ENCODE data around the gene CEP152. TPM values are rescaled to one million over a fixed set of nuclear protein-coding genes. Genes with fewer than 3 reads are reported as not detected.

CEP152 gene
- total RNA-seq, 4 donors from 2014 or later, result 2.7 to 10.1 (median 3.9) TPM

DNA sequence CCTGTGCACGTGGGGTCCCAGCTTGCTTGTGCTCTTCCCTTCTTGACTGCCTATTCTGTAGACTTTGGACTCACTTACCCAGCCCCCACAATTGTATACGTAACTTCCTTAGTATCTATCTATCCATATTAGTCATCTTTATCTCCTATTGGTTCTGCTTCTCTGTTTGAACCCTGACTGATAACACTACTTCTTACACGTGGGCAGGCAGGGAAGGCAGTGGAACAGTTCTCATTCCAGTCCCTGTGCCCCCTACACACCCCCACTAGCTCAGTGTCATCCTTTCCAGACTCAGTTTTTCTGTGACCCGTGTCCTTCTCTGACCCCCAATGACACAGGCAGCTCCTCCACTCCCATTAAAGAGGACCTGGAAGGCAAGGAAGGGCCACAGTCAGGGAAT, 91.2 kb downstream of the CEP152 start:
- H3K4me3 ChIP-seq, result no peak overlapping the region
- H3K27ac ChIP-seq (replicated peaks in 1 of 4), result no peak overlapping the region
- no peak for DNase-seq (ENCODE audit: extremely low spot score)
- no peaks in the 10 kb centered on the region for H3K27me3 ChIP-seq
- H3K4me1 ChIP-seq, result peaks cover 0 to 16% (median 8%) of the 10 kb centered on the region in 4 donors
- H3K36me3 ChIP-seq, result no peaks in the 10 kb centered on the region
- H3K9me3 ChIP-seq, result peaks cover 0 to 12% (median 2%) of the 10 kb centered on the region in 4 donors
- intact Hi-C loops (cut with DNase I), result no loop called here
- TF ChIP-seq POLR2A (IDR thresholded peaks at IDR 0.05; ENCODE audit: low read depth), result no peak
- TF ChIP-seq, protein P1, sequence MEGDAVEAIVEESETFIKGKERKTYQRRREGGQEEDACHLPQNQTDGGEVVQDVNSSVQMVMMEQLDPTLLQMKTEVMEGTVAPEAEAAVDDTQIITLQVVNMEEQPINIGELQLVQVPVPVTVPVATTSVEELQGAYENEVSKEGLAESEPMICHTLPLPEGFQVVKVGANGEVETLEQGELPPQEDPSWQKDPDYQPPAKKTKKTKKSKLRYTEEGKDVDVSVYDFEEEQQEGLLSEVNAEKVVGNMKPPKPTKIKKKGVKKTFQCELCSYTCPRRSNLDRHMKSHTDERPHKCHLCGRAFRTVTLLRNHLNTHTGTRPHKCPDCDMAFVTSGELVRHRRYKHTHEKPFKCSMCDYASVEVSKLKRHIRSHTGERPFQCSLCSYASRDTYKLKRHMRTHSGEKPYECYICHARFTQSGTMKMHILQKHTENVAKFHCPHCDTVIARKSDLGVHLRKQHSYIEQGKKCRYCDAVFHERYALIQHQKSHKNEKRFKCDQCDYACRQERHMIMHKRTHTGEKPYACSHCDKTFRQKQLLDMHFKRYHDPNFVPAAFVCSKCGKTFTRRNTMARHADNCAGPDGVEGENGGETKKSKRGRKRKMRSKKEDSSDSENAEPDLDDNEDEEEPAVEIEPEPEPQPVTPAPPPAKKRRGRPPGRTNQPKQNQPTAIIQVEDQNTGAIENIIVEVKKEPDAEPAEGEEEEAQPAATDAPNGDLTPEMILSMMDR (IDR thresholded peaks at IDR 0.05), result no peak
- 82% methylated on average over 4 of the region's 4 CpGs for WGBS

DNA sequence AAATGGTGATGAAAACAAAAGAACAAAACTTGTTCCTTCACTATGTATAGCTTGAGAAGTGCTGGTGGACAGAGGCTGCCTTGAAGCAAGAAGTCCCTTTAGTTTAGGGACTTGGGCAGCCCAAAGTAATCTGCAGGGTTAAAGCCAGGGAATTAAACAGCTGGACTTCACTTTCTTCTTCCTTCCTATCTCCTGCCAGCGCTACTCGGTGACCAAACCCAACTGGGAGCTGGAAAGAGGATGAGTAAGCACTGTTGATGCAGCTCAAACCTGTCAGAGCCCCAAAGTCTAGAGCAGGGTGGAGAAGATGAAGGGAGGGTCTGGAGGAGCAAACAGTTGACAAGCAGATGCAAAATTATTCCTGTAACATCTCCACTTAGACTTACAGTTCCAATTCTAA, 92.2 kb downstream of the CEP152 start:
- WGBS, result 69% methylated on average over 2 of the region's 2 CpGs
- H3K27me3 ChIP-seq, result no peaks in the 10 kb centered on the region
- no peak overlapping the region for H3K4me3 ChIP-seq
- H3K36me3 ChIP-seq, result no peaks in the 10 kb centered on the region
- H3K4me1 ChIP-seq, result peaks cover 0 to 16% (median 8%) of the 10 kb centered on the region in 4 donors
- DNase-seq (ENCODE audit: extremely low spot score), result no peak
- intact Hi-C loops (cut with DNase I), result no loop called here
- peaks cover 0 to 12% (median 2%) of the 10 kb centered on the region in 4 donors for H3K9me3 ChIP-seq
- TF ChIP-seq POLR2AphosphoS5 (IDR thresholded peaks at IDR 0.05) (no peak), POLR2A (IDR thresholded peaks at IDR 0.05; ENCODE audit: low read depth) (no peak), EP300 (IDR thresholded peaks at IDR 0.05) (no peak)
- TF ChIP-seq, protein P1 (IDR thresholded peaks at IDR 0.05), result no peak
- peak overlapping the region in 1 of 4 donors; percentile 27 for H3K27ac ChIP-seq (replicated peaks in 1 of 4)

DNA sequence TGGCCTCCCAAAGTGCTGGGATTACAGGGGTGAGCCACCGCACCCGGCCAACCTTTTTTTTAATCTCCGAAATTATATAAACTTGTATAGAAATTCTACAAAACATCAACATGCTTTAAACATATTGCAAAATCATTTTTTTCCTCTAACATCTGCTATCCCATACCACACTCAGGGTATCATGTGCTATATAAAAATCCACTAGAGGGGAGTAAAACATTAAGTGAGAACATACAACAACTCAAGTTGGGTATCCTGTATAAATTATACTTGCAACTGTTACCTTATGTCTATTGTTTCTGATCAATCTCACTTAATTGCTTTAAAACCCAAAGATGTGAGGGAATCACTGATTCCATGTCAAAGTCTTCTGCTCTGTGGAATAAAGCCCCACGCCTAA, 93.4 kb downstream of the CEP152 start:
- Histone ChIP-seq H3K9me3 (peaks cover 0 to 12% (median 2%) of the 10 kb centered on the region in 4 donors), H3K4me3 (no peak overlapping the region), H3K27ac (replicated peaks in 1 of 4) (no peak overlapping the region), H3K4me1 (peaks cover 0 to 16% (median 8%) of the 10 kb centered on the region in 4 donors), H3K27me3 (no peaks in the 10 kb centered on the region), H3K36me3 (no peaks in the 10 kb centered on the region)
- no peak for TF ChIP-seq POLR2A (IDR thresholded peaks at IDR 0.05; ENCODE audit: low read depth)
- TF ChIP-seq, protein P1 (IDR thresholded peaks at IDR 0.05), result peak in 2 of 3 experiments; percentile 15 to 23
- DNase-seq (ENCODE audit: extremely low spot score), result no peak
- 96% methylated on average over 4 of the region's 4 CpGs for WGBS
- intact Hi-C loops (cut with DNase I), result no loop called here

GRCh38 chr15:48712546-48712945, 98.3 kb downstream of the CEP152 start:
- WGBS, result 77% methylated on average over 3 of the region's 3 CpGs
- H3K9me3 ChIP-seq, result peaks cover 0 to 12% (median 2%) of the 10 kb centered on the region in 4 donors
- no peaks in the 10 kb centered on the region for H3K4me1 ChIP-seq
- intact Hi-C loops (cut with DNase I), result no loop called here
- no peak for DNase-seq (ENCODE audit: extremely low spot score)
- no peak overlapping the region for H3K27ac ChIP-seq (replicated peaks in 1 of 4)
- no peaks in the 10 kb centered on the region for H3K36me3 ChIP-seq
- H3K27me3 ChIP-seq, result no peaks in the 10 kb centered on the region
- TF ChIP-seq POLR2A (IDR thresholded peaks at IDR 0.05; ENCODE audit: low read depth), result no peak
- TF ChIP-seq POLR2AphosphoS5 (IDR thresholded peaks at IDR 0.05), result no peak
- no peak for TF ChIP-seq EP300 (IDR thresholded peaks at IDR 0.05)
- TF ChIP-seq, protein P1 (IDR thresholded peaks at IDR 0.05), result no peak
- H3K4me3 ChIP-seq, result no peak overlapping the region

GRCh38 chr15:48710952-48711495, 99.8 kb downstream of the CEP152 start:
- 87% methylated on average over 4 of the region's 4 CpGs for WGBS
- Histone ChIP-seq H3K27ac (replicated peaks in 1 of 4) (no peak overlapping the region), H3K4me1 (no peaks in the 10 kb centered on the region), H3K9me3 (peaks cover 0 to 9% (median under 1%) of the 10 kb centered on the region in 4 donors), H3K36me3 (no peaks in the 10 kb centered on the region), H3K27me3 (no peaks in the 10 kb centered on the region), H3K4me3 (no peak overlapping the region)
- intact Hi-C loops (cut with DNase I), result no loop called here
- DNase-seq (ENCODE audit: extremely low spot score), result no peak
- TF ChIP-seq POLR2A (IDR thresholded peaks at IDR 0.05; ENCODE audit: low read depth) (no peak), EP300 (IDR thresholded peaks at IDR 0.05) (no peak), POLR2AphosphoS5 (IDR thresholded peaks at IDR 0.05) (no peak)
- TF ChIP-seq, protein P1 (IDR thresholded peaks at IDR 0.05), result no peak

Data from esophagus muscularis mucosa (tissue), 4 donors.